Left ventricle myocardium superior (tissue), 1 donor: Measurements from ENCODE around the gene SEMA4F. TPM values are rescaled to one million over a fixed set of nuclear protein-coding genes. Genes with fewer than 3 reads are reported as not detected.

Experiments used
- total RNA-seq: library from RNA; stranded (reverse); fragmentation: NEBNext Ultra II Directional; extraction: Animal tissue kit (Norgen Biotek cat#: 25700); gene quantifications from one replicate; pipeline ENCODE4 v1.2.1, GENCODE V29; 2021
- donor health status: DM: no; HTN: yes; CAD: no; lungs with severe emphysema.

The SEMA4F gene
- total RNA-seq, 1 donor from 2014 or later, result 3.4 TPM

Other genes with a start within 250 kb of the SEMA4F start
- 0.79 TPM for gene C2orf81, start 232.6 kb upstream of the SEMA4F start, total RNA-seq
- 4.4 TPM for gene WDR54, start 232.5 kb upstream of the SEMA4F start, total RNA-seq
- gene RTKN, start 212.3 kb upstream of the SEMA4F start, total RNA-seq, result 21.4 TPM
- 16.4 TPM for gene INO80B, start 199.2 kb upstream of the SEMA4F start, total RNA-seq
- 48.0 TPM for gene WBP1, start 195.8 kb upstream of the SEMA4F start, total RNA-seq
- 20.6 TPM for gene MOGS, start 188.9 kb upstream of the SEMA4F start, total RNA-seq
- gene MRPL53, start 181.6 kb upstream of the SEMA4F start, total RNA-seq, result 163 TPM
- gene CCDC142, start 171.2 kb upstream of the SEMA4F start, total RNA-seq, result 6.6 TPM
- gene TTC31, start 171.2 kb upstream of the SEMA4F start, total RNA-seq, result 9.4 TPM
- 0.52 TPM for gene LBX2, start 154.6 kb upstream of the SEMA4F start, total RNA-seq
- gene PCGF1, start 146.6 kb upstream of the SEMA4F start, total RNA-seq, result 26.8 TPM
- gene TLX2, start 139.8 kb upstream of the SEMA4F start, total RNA-seq, result not detected
- not detected for gene DQX1, start 128.0 kb upstream of the SEMA4F start, total RNA-seq
- 54.2 TPM for gene AUP1, start 124.5 kb upstream of the SEMA4F start, total RNA-seq
- gene HTRA2, start 124.3 kb upstream of the SEMA4F start, total RNA-seq, result 28.5 TPM
- gene LOXL3, start 100.3 kb upstream of the SEMA4F start, total RNA-seq, result 2.6 TPM
- gene DOK1, start 99.5 kb upstream of the SEMA4F start, total RNA-seq, result 4.4 TPM
- gene M1AP, start 5.9 kb upstream of the SEMA4F start, total RNA-seq, result not detected
- gene HK2, start 179.9 kb downstream of the SEMA4F start, total RNA-seq, result 3.8 TPM